ENCODE data around the gene SBF1.

DNA sequence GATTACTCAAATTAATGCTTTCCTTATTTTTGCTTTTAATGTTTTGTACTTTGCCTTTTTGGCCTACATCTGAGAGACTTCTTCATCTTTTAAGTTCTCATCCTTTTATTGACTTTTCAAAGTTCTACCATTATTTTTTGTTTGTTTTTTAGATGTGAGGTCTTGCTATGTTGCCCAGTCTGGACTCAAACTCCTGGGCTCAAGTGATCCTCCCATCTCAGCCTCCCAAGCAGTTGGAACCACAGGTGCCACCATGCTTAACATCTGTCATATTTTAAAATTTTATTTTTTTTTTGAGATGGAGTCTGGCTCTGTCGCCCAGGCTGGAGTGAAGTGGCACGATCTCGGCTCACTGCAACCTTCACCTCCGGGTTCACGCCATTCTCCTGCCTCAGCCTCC, 73.9 kb downstream of the SBF1 start:
- TF ChIP-seq, protein P1, sequence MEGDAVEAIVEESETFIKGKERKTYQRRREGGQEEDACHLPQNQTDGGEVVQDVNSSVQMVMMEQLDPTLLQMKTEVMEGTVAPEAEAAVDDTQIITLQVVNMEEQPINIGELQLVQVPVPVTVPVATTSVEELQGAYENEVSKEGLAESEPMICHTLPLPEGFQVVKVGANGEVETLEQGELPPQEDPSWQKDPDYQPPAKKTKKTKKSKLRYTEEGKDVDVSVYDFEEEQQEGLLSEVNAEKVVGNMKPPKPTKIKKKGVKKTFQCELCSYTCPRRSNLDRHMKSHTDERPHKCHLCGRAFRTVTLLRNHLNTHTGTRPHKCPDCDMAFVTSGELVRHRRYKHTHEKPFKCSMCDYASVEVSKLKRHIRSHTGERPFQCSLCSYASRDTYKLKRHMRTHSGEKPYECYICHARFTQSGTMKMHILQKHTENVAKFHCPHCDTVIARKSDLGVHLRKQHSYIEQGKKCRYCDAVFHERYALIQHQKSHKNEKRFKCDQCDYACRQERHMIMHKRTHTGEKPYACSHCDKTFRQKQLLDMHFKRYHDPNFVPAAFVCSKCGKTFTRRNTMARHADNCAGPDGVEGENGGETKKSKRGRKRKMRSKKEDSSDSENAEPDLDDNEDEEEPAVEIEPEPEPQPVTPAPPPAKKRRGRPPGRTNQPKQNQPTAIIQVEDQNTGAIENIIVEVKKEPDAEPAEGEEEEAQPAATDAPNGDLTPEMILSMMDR (optimal IDR thresholded peaks at IDR 0.05 in 1 of 3, IDR thresholded peaks at IDR 0.05 in 1 of 3, conservative IDR thresholded peaks at IDR 0.05 in 1 of 3; ENCODE audit: extremely low read depth in 1 of 3, insufficient read depth in 2 of 3, low read length in 3 of 3) = no peak
- no peak for TF ChIP-seq EZH2 (IDR thresholded peaks at IDR 0.05; ENCODE audit: low read length)

All from keratinocyte (primary cell).